Measurements from ENCODE around the gene PEX11G.
A peak's percentile ranks its signal among the peaks of the same experiment; 100 is the strongest.

The PEX11G gene

DNA sequence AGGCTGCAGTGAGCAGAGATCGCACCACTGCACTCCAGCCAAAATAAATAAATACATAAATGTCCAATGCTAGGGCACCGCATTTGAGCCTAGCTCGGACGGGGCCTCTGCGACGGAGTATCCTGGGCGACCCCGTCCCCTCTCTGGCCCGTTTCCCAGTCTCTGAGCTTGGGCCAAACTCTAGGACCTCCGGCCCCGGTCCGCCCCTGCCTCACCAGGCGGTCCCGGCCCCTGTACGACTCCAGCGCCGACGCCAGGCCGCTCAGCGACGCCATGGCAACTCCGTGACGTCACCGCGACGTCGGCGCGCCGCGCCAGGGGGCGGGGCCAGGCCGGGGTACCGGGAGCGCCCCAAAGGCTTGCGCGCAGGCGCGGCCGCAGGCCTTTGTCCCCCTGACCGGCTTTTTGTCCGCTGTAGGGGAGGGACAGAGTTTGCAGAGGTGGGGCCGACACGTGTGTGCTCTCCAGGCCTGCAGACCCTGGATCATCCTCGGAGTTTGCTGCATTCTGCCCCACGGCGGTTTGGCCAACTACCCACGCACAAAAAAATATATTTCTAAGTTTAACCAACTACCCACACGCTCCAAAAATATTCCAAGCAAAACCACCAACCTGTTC is at the start of gene PEX11G:
TSS of gene PEX11G (minus strand) at position 300 of the 618 bp plus-strand sequence. CDS start at position 275, 25 bp downstream.
- DNase-seq, result peak; percentile 82

DNA sequence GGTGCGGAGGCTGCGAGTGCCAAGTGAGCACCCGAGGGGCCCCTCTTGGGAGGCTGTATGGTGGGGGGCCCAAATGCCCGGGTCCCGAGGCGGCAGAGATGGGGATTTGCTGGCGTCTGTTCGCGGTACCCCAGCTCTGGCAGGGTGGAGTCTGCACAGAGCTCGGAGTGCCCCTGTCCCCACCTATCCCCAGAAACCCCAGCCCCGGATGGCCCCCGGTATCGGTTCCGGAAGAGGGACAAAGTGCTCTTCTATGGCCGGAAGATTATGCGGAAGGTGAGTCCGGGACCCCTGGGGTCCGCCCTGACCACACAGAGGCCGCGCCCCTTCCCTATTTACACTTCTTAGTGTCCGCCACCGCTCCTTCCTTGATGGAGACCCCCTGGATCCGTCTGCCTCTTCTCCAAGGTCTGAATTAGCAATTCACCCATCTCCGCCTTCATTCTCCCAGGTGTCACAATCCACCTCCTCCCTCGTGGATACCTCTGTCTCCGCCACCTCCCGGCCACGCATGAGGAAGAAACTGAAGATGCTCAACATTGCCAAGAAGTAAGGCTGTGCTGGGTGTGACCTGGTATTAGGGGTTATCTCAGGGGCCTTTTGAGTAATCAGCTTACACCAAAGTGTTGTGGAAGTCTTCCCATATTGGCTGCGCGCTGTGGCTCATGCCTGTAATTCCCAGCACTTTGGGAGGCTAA is 47.3 kb upstream of the PEX11G start:
- DNase-seq, result no peak

DNA sequence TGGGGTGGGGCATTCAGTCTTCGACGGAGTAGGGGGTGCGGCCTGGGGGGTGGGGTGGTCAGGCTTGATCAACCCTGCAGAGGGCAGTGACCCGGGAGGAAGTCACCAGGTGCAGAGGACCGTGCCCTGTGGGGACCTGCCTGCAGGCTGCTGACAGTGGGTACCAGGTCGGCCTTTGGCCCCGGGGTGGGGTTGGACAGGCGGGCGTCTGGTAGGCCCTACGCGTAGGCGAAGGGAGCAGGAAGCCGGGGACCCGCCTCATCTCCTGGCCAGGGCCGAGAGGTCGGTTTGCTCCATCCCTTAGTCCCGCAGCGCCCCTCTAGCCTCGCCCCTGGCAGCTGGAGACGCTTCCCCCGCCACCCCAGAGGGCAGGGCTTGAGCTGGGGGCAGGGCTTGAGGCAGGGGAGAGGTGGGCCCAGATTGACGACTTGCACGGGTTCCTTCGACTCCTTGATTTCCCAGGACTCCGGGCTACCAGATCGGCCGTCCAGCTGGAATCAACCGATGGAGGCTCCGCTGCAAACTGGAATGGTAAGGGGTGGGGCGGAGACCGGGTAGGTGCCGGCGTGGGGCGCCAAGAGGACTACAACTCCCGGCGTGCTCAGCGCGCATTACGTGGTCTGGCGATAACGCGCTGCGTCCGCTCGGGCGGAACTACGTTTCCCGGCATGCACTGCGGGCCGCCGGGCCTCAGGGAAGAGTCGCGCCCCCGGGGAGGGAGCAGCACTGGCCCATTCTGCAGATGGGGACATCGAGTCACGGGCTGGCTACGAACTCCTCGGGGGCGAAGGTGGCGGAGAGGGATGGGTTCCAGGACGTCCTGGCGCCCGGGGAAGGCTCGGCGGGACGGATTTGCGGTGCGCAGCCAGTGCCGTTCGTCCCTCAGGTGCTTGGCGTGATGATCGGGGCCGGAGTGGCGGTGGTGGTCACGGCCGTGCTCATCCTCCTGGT is 46.5 kb upstream of the PEX11G start, which contains the start of gene PNPLA6:
TSS of gene PNPLA6 (plus strand) at position 671 of the 951 bp plus-strand sequence. CDS start at position 743, 72 bp downstream.
- DNase-seq, result peak; percentile 91

DNA sequence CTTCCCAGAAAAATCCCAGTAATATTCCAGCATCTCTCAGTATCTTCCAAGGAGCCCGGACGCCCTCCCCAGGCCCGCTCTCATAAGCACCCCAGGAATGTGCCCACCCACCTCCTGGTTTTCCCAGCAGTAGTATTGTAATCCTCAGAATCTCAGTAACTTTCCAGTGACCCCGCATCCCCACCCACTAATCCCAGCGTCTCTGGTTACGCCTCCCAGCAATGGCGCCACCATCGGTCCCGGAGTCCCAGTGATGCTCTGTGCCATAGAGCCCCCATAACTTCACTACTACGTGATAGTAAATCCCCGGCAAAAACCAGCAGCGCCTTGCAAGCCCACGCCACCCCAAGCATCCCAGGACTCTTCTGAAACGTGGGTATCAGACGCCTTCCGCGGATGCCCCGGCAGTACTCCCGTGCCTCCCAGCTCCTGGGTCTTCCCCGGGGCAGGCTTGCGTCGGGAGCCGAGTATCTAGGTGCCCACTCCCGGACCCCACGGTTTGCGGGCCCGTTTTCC is 45.8 kb upstream of the PEX11G start:
- peak; percentile 41 for DNase-seq

DNA sequence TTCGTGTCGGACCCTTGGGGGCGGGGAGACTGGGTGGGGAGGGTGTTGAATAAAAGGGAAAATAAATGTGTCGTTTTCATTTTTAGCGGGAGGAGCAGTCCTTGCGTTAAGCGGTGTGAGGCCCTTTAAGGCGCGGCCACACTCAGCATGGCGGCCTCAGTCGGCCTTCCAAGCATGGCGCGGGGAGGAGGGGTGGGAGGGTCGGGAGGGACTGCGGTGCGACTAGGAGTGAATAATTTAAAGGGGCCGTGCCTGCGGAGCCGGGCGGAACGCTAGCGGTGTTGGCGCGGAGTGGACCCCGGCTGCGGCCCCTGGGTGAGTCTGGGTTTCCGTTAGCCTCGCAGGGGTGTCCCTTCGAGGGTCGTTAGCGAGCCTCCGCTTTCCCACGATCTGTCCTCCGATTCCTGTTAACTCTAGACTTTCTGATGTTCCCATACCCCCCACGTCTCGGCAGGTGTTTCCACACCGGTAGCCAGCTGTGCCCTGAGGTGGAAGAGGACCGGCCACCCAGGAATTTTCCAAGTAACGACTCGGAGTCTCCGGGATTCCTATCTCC is 45.2 kb upstream of the PEX11G start:
- peak; percentile 90 for DNase-seq

DNA sequence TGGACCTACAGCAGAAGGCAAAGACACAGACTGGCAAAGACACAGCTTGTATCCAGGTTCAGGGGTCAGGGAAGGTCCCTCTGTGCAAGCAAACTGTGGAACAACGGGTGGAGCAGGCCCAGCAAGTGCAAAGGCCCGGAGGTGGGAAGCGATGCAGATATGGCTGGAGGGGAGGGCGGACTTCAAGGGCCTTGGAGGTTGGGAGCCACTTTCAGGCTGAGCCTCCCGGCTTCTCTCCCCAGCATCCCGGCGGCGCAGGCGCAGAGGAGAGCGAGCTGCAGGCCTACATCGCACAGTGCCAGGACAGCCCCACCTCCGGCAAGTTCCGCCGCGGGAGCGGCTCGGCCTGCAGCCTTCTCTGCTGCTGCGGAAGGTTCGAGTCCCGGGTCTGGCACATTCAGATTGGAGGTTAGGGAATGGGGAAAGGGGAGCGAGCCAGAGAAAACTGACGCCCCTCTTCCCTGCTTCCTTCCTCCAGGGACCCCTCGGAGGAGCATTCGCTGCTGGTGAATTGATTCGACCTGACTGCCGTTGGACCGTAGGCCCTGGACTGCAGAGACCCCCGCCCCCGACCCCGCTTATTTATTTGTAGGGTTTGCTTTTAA is 44.5 kb upstream of the PEX11G start:
- DNase-seq, result no peak

DNA sequence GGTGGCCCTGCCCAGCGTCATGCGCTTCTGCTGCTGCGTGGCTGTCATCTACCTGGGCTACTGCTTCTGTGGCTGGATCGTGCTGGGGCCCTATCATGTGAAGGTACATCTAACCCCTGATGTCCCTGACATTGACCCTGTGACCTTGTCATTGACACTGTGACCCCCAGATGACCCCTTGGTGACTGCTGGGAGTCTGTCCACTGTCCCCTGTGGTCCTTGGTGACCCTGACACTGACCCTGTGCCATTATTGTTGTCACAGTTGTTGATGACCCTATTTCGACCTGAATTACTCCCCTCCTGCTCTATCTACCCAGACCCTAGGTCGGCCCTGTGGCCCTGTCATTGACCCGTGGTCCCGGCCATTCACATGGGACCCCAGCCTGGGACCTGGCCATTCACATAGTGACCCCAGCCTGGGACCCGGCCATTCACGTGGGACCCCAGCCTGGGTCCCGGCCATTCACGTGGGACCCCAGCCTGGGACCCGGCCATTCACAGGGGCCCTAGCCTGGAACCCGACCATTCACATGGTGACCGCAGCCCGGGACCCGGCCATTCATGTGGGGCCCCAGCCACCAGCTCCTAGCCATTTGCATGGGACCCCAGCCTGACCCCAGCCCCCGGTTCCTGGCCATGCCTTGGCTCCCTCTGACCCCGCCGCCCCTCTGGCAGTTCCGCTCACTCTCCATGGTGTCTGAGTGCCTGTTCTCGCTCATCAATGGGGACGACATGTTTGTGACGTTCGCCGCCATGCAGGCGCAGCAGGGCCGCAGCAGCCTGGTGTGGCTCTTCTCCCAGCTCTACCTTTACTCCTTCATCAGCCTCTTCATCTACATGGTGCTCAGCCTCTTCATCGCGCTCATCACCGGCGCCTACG is 41.0 kb upstream of the PEX11G start:
- DNase-seq, result no peak

DNA sequence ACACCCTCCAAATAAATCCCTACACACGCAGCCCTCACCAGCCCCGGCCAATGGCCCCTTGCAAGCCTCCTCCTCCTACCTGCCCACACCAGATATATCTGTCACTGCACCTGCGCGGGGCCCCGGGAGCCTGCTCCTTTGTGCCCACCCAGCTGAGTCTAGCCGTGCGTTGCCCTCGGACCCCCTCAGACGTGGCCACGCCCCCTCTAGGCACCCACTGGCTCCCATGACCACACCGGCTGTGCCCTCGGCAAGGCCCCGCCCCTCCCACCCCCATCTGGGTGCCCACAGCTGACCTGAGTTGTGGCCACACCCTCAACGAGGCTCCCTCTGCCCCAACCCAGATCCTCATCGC is 40.4 kb upstream of the PEX11G start:
- no peak for DNase-seq

DNA sequence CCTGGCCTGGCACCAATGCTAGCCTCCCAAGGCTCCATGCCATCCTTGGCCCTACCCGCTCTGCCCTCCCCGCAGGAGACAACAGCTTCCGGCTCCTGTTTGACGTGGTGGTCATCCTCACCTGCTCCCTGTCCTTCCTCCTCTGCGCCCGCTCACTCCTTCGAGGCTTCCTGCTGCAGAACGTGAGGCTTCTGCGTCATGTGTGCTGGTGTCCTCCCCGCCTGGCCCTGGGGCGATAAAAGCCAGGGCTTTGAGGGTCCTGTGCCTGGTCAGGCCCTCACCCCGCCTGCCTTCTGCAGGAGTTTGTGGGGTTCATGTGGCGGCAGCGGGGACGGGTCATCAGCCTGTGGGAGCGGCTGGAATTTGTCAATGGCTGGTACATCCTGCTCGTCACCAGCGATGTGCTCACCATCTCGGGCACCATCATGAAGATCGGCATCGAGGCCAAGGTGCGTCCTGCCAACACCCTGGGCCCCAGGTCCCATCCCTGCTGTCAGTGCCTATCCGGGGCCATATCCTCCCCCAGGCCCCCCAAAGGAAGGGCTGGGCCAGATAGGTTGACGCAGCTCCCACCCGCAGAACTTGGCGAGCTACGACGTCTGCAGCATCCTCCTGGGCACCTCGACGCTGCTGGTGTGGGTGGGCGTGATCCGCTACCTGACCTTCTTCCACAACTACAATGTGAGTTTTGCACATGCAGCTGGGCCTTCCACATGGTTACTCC is 39.8 kb upstream of the PEX11G start:
- no peak for DNase-seq

DNA sequence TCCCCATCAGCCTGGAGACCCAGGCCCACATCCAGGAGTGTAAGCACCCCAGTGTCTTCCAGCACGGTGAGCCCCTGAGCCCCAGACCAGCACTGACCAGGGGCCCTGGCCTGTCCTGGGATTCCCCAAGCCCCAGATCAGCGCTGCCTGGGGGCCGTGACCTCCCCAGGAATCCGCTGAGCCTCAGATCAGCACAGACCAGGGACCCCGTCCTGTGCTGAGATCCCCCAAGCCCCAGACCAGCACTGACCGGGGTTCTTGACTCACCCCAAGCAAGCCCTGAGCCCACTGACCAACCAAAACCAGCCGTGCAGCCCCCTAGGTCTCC is 39.3 kb upstream of the PEX11G start:
- no peak for DNase-seq

DNA sequence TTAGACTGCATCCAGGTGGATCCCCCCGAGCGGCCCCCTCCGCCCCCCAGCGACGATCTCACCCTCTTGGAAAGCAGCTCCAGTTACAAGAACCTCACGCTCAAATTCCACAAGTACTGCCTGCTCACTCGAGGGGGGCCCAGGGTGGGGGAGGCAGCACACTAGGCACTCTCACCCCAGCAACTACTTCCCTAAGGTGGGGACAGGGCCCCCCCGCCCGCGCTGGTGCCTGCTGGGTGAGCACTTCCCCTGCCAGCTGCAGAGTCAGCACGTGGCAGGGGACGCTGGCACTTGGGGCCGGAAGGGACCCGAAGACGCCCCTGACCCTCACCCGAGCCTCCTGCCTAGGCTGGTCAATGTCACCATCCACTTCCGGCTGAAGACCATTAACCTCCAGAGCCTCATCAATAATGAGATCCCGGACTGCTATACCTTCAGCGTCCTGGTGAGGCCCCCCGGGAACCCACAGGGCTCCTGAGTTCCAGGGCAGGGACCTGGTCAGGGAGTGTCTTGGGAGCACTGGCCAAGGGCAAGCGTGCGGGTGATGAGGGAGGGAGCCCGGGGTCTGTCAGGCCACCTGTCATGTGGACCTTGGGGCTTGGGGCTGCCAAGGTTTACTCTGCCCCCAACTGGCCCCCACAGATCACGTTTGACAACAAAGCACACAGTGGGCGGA is 38.8 kb upstream of the PEX11G start:
- DNase-seq, result no peak

DNA sequence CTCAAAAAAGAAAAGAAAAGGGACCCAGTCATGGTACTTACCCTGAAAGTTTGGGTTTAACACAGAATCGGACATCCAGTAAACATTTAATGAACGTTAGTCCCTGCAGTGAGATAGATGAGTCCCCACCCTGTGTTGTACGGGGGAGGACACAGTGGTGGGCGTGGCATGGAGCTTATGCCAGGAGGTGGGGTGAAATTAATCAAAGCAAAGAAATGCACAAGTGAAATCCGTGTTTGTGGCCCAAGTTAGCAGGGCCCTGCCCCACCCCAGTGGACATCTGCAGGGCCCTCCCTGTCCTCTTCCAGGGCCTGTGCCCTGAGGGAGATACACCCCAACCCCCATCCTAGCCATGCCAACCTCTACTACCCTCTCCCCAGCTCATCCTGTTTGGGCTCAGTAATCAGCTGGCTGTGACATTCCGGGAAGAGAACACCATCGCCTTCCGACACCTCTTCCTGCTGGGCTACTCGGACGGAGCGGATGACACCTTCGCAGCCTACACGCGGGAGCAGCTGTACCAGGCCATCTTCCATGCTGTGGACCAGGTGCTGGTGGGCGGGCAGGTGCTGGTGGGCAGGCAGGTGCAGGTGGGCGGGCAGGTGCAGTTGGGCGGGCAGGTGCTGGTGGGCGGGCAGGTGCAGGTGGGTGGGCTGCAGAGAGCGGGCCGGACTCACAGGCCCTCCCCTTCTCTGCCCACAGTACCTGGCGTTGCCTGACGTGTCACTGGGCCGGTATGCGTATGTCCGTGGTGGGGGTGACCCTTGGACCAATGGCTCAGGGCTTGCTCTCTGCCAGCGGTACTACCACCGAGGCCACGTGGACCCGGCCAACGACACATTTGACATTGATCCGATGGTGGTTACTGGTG is 37.5 kb upstream of the PEX11G start:
- DNase-seq, result no peak

DNA sequence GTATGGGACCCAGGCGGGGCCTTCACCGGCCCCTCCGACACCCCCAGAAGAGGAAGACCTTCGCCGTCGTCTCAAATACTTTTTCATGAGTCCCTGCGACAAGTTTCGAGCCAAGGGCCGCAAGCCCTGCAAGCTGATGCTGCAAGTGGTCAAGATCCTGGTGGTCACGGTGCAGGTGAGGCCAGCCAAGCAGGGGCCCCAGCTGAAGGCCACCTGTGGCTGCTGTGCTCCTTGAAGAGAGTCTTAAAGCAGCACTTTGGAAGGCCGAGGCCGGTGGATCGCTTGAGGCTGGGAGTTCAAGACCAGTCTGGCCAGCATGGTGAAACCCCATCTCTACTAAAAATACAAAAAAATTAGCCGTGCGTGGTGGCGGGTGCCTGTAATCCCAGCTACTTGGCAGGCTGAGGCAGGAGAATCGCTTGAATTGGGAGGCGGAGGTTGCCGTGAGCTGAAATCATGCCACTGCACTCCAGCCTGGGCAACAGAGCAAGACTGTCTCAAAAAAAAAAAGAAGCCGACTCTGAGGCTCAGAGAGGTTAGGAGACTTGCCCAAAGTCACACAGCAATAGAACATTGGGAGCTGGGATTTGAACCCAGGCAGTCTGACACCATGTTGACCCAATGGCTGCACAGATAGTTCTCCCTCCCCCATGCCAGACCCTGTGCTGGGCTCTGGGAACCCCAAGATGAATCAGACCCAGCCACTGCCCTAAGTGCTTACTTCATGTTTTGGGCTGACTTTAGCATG is 36.3 kb upstream of the PEX11G start:
- DNase-seq, result no peak

DNA sequence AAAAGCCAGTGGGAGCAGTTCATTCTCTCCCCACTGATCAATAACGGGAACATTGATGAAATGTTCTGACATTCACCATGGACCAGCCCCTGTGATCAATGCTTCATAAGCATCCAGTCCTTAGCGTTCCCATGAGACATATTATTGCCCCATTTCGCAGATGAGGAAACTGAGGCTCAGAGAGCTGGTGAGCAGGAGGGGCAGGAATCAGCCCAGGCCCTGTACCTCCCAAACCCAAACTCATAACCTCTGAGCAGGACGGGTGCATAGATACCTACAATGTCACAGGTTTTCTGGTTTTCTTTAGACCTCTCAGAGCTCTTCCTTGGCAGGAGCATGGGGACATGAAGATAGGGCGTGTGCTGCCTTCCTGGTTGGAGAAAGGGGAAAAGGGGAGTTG is 35.7 kb upstream of the PEX11G start:
- no peak for DNase-seq

DNA sequence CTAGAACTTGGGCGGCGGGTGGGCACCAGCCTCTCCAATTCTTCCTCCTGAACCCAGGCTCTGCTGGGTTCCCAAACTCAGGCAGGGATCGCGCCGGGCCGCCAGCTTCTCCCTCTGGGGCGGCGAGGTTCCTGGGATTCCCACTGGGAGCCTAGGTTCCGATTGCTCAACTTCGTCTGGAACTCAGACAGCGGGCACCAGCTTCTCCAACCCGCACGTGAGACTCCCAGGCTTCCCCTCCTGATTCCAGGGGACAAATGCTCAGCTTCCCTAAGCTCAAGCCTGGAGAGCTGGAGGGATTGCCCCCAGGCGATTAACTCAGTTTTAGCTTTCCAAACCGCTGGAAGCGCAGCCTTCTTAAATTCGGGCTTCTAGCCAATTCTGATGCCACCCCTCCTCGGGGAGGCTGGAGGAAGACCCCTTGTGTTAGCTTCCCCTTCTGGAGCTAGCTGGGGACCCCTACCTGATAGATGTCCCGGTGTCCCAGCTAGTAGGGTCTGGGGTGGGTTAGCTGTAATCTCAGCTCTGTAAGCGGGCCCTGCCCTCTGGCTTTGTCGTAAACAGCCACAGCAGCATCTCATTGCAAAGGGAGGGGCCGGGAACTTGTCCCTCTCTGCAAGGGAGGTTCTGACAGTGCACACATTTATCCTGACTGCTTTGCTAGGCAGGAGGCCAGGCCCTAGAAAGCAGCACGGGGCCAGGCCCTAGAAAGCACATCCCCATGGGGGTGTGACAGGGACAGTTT is 34.3 kb upstream of the PEX11G start:
- no peak for DNase-seq

DNA sequence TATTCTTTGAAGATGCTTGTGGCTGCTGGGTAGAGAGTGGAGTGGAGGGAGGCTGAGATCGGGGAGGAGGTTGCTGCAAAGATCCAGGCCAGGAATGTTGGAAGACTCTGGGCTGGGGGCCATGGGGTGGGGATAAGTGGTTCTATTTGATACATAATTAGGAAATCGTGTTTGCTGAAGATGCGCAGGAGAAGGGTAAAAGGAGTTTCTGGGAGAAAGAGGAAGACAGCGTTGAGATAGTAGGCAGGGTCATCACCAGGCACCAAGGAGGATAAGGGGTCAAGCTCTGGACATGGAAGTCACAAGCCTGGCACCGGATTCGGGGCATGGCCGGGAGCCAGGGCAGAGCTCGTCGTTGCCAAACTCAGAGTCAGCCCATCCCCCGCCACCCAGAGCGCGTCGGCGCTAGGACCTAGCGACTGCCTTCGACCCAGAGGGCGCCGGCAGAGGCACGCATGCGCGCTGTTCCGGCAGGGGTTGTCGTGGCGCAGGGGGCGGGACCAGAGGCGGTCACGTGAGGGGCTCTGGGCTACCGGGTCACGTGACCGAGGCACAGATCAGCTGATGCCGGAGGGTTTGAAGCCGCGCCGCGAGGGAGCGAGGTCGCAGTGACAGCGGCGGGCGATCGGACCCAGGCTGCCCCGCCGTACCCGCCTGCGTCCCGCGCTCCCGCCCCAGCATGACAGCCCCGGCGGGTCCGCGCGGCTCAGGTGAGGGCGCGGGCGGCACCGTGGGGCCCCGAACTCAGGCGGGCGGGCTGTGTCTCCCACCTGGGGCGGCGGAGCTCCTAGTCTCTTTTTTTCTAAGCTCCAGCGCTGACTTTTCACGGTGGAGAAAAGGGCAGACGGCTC is 33.5 kb upstream of the PEX11G start, which contains the start of gene MCOLN1:
TSS of gene MCOLN1 (plus strand) at position 553 of the 851 bp plus-strand sequence. CDS start at position 680, 127 bp downstream.
- DNase-seq, result peak; percentile 98
